ENCODE results near the gene CBX5.
A peak's percentile ranks its signal among the peaks of the same experiment; 100 is the strongest.

Gene CBX5

DNA sequence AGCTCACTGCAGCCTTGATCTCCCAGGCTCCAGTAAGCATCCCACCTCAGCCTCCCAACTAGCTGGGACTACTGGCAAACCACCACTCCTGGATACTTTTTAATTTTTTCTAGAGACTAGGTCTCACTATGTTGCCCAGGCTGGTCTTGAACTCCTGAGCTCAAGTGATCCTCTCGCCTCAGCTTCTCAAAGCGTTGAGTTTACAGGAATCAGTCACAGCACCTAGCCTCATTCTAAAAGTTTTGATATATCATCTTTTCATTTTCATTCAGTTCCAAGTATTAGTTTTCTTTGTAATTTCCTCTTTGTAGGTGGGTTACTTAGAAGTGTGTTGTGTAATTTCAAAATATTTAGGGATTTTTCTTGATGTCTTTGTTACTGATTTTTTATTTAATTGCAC is 9.6 kb downstream of the CBX5 start:
- Mint-ChIP-seq H3K27me3 (no peaks in the 10 kb centered on the region), H3K9me3 (no peaks in the 10 kb centered on the region), H3K27ac (peak overlapping the region; percentile 50 to 86), H3K36me3 (ENCODE audit: insufficient read depth) (no peaks in the 10 kb centered on the region), H3K4me3 (no peak overlapping the region), H3K4me1 (ENCODE audit: low read depth in 2 of 2) (peaks cover 4 to 6% of the 10 kb centered on the region in 2 donors)
- ATAC-seq (replicated peaks), result no peak
- DNase-seq, result no peak

- Mint-ChIP-seq H3K9me3 (no peaks in the 10 kb centered on the region), H3K4me1 (ENCODE audit: low read depth in 2 of 2) (peaks cover 0 to 7% of the 10 kb centered on the region in 2 donors), H3K36me3 (ENCODE audit: insufficient read depth) (no peaks in the 10 kb centered on the region), H3K4me3 (no peak overlapping the region), H3K27me3 (no peaks in the 10 kb centered on the region), H3K27ac (no peak overlapping the region)
- no peak for DNase-seq
- no peak for ATAC-seq (replicated peaks)
Observed at GRCh38 chr12:54266852-54267251, 13.1 kb downstream of the CBX5 start.

- DNase-seq, result no peak
- Mint-ChIP-seq H3K4me1 (ENCODE audit: low read depth in 2 of 2) (peaks cover 0 to 6% of the 10 kb centered on the region in 2 donors), H3K27me3 (no peaks in the 10 kb centered on the region), H3K9me3 (no peaks in the 10 kb centered on the region), H3K27ac (peak overlapping the region in 1 of 2 donors; percentile 63), H3K36me3 (ENCODE audit: insufficient read depth) (no peaks in the 10 kb centered on the region), H3K4me3 (no peak overlapping the region)
- ATAC-seq (replicated peaks), result no peak
Observed at GRCh38 chr12:54265364-54265812, 14.5 kb downstream of the CBX5 start.

- H3K4me1 Mint-ChIP-seq (ENCODE audit: low read depth in 2 of 2), result peaks cover 6 to 7% of the 10 kb centered on the region in 2 donors
- no peak overlapping the region for H3K27ac Mint-ChIP-seq
- ATAC-seq (replicated peaks) (no peak), DNase-seq (no peak)
- H3K27me3 Mint-ChIP-seq, result no peaks in the 10 kb centered on the region
- H3K4me3 Mint-ChIP-seq, result no peak overlapping the region
- no peaks in the 10 kb centered on the region for H3K9me3 Mint-ChIP-seq
- H3K36me3 Mint-ChIP-seq (ENCODE audit: insufficient read depth), result no peaks in the 10 kb centered on the region
Observed at GRCh38 chr12:54262403-54262925, 17.5 kb downstream of the CBX5 start.

DNA sequence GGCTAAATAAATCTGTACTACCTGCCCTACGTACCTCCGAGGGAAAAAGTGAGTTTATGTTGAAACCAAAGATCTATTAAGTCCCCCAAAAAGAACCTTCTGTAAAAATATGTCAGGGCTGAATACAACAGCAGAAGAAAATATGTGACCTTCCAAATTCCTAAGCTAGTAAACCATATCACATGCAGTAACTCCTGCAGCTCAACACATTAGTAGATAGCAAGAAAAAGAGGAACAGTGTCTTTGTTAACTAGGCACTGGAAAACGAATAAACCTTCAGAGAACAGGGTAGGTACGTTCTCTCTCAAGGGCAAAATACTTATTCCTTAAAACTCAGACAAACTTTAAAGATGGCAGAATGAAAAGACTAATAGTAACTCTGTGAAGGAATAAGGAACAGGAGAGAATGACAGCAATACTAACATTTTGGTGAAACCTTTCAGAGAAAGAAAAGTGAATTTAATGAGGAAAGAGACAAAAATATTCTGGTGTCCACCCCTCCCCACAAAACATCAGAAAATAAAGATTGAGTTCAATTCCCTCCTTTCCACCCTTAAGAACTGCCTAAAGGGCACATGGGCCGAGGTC is 18.0 kb downstream of the CBX5 start:
- Mint-ChIP-seq H3K4me3 (no peak overlapping the region), H3K27ac (no peak overlapping the region), H3K27me3 (no peaks in the 10 kb centered on the region), H3K4me1 (ENCODE audit: low read depth in 2 of 2) (peaks cover 6 to 7% of the 10 kb centered on the region in 2 donors), H3K36me3 (ENCODE audit: insufficient read depth) (no peaks in the 10 kb centered on the region), H3K9me3 (no peaks in the 10 kb centered on the region)
- DNase-seq (no peak), ATAC-seq (replicated peaks) (no peak)

DNA sequence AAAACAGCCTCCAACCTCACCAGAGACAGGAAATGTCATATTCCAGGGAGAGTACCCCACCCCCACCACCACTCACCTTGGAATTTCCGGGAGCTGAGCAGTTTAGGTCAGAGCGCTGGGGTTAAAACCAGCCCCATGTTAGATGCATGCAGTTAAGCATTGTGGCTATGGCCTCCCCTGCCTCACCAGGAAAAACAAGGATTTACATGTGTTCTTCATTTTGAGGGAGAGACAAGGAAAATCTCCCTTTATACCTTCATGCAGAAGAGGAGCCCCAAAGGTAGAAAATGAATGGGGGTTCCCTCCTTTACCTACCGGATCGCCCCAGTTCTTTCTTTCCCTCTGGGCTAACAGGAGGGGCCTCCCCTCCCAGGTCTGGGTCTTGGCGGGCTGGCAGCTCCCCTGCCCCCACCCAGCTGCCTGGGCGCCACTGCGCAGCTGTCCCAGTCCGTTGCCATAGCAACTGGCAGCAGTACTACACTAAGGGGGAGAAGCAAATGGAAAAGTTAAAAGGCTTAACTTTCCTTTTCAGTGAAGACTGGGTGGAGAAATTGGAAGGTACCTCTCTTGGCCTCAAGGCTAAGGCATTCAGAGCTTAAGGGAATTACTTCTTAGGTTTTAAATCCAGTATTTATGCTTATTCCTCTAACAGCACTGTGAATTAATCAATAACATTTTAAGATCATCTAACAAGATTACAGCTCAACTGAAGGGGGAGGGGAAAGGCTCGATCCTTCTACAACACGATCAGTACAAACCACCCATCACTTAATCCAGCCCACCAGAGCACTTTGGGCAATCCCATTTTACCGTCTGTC is 20.5 kb downstream of the CBX5 start:
- Mint-ChIP-seq H3K4me3 (no peak overlapping the region), H3K4me1 (ENCODE audit: low read depth in 2 of 2) (peaks cover 3 to 7% of the 10 kb centered on the region in 2 donors), H3K9me3 (no peaks in the 10 kb centered on the region), H3K27me3 (no peaks in the 10 kb centered on the region), H3K27ac (peak overlapping the region in 1 of 2 donors; percentile 69), H3K36me3 (ENCODE audit: insufficient read depth) (peaks cover 9% of the 10 kb centered on the region)
- ATAC-seq (replicated peaks) (peak; percentile 37), DNase-seq (peak in 1 of 3 experiments; percentile 0)

GRCh38 chr12:54258201-54258681 is 21.7 kb downstream of the CBX5 start:
- Mint-ChIP-seq H3K27ac (no peak overlapping the region), H3K4me3 (no peak overlapping the region), H3K27me3 (no peaks in the 10 kb centered on the region), H3K36me3 (ENCODE audit: insufficient read depth) (peaks cover 11% of the 10 kb centered on the region), H3K4me1 (ENCODE audit: low read depth in 2 of 2) (peaks cover 3 to 7% of the 10 kb centered on the region in 2 donors), H3K9me3 (no peaks in the 10 kb centered on the region)
- ATAC-seq (replicated peaks) (no peak), DNase-seq (no peak)

DNA sequence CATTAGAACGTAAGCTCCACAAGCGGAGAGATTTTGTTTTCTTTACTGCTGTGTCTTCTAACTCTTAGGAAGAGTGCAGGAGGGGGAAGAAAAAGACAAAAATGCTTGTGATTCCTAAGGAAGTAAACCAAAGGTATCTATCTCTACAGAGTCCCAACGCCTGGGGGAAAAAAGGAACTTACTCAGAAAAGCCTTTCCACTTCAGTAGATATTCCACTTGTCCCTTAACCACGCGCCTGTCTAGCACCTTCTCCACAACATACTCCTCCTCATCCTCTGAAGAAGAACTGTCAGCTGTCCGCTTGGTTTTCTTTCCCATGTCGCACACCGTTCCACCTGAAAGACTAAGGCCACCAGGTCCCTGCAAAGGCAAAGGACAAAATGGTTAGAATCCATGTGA is 22.6 kb downstream of the CBX5 start:
- Mint-ChIP-seq H3K4me1 (ENCODE audit: low read depth in 2 of 2) (peaks cover 3 to 7% of the 10 kb centered on the region in 2 donors), H3K36me3 (ENCODE audit: insufficient read depth) (peaks cover 19% of the 10 kb centered on the region), H3K9me3 (no peaks in the 10 kb centered on the region), H3K27ac (no peak overlapping the region), H3K27me3 (no peaks in the 10 kb centered on the region), H3K4me3 (no peak overlapping the region)
- DNase-seq, result no peak
- ATAC-seq (replicated peaks), result no peak

DNA sequence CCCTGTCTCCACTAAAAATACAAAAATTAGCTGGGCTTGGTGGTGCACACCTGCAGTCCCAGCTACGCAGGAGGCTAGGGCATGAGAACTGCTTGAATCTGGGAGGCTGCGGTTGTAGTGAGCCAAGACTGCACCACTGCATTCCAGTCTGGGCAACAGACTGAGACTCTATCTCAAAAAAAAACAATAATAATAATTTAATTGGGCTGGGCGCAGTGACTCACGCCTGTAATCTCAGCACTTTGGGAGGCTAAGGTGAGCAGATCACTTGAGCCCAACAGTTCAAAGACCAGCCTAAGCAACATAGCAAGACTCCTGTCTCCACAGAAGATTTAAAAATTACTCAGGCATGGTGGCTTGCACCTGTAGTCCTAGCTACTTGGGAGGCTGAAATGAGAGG is 26.7 kb downstream of the CBX5 start:
- peaks cover 1 to 9% of the 10 kb centered on the region in 2 donors for H3K4me1 Mint-ChIP-seq (ENCODE audit: low read depth in 2 of 2)
- H3K36me3 Mint-ChIP-seq (ENCODE audit: insufficient read depth), result peaks cover 45% of the 10 kb centered on the region

DNA sequence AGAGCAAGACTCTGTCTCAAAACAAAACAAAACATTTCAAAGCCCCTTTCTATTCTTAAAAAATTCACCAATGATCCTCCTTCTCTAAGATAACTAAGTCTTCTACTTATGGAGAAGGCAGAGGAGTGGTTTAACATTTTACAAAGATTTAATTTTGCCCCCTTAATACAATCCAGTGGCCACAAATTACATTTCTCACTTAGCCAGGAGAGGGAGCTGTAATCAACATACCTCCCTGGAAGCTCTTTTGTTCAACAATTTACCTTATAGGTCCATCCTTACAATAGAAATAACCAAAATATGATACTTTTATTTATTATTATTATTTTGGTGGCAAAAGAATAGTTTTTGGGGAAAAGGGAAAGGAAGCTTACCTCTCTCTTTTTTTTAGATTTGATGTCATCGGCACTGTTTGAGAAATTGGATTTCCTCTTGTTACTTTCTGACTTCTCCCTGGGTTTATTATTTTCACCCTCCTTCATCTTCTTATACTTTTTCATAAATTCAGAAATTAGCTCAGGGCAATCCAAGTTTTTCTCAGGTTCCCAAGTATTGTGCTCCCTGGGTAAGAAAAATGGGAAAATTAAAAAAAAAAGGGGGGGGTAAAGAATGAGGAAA is 28.1 kb downstream of the CBX5 start:
- Mint-ChIP-seq H3K27ac (no peak overlapping the region), H3K4me1 (ENCODE audit: low read depth in 2 of 2) (peaks cover 1 to 3% of the 10 kb centered on the region in 2 donors), H3K4me3 (no peak overlapping the region), H3K36me3 (ENCODE audit: insufficient read depth) (peaks cover 52% of the 10 kb centered on the region), H3K9me3 (no peaks in the 10 kb centered on the region), H3K27me3 (no peaks in the 10 kb centered on the region)
- DNase-seq (peak; percentile 8 to 25 (median 21)), ATAC-seq (replicated peaks) (peak; percentile 58)

More for the DNA sequence above, 26.7 kb downstream of the CBX5 start:
- H3K9me3 Mint-ChIP-seq, result no peaks in the 10 kb centered on the region
- H3K27ac Mint-ChIP-seq, result no peak overlapping the region
- no peaks in the 10 kb centered on the region for H3K27me3 Mint-ChIP-seq
- H3K4me3 Mint-ChIP-seq, result no peak overlapping the region
- ATAC-seq (replicated peaks) (no peak), DNase-seq (no peak)

DNA sequence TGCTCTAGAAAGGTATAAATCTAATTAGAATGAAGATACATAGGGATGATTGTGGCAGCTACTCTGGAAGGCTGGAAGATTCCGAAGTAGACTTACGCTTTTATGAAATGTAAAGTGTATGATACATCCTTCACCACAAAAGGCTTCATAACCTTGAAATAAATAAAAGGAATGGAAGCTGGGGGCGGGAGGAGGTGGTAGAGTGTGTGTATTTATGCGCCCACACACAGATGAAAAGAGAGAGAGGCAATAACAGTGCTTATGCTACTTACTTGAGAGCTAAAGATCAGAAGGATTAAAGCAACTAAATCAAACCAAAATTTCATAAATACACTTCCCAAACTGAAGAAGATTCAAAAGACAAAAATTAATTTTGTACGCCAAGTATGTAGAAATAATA is 30.4 kb downstream of the CBX5 start:
- no peak for DNase-seq
- Mint-ChIP-seq H3K27me3 (no peaks in the 10 kb centered on the region), H3K27ac (no peak overlapping the region), H3K36me3 (ENCODE audit: insufficient read depth) (peaks cover 61% of the 10 kb centered on the region), H3K9me3 (no peaks in the 10 kb centered on the region), H3K4me3 (no peak overlapping the region), H3K4me1 (ENCODE audit: low read depth in 2 of 2) (peaks cover 0 to 3% of the 10 kb centered on the region in 2 donors)
- ATAC-seq (replicated peaks), result no peak

GRCh38 chr12:54246011-54246641 is 33.8 kb downstream of the CBX5 start:
- H3K4me1 Mint-ChIP-seq (ENCODE audit: low read depth in 2 of 2), result no peaks in the 10 kb centered on the region
- no peak for DNase-seq
- peaks cover 54% of the 10 kb centered on the region for H3K36me3 Mint-ChIP-seq (ENCODE audit: insufficient read depth)
- no peak overlapping the region for H3K4me3 Mint-ChIP-seq
- no peaks in the 10 kb centered on the region for H3K9me3 Mint-ChIP-seq
- H3K27me3 Mint-ChIP-seq, result no peaks in the 10 kb centered on the region
- H3K27ac Mint-ChIP-seq, result no peak overlapping the region
- ATAC-seq (replicated peaks), result no peak

DNA sequence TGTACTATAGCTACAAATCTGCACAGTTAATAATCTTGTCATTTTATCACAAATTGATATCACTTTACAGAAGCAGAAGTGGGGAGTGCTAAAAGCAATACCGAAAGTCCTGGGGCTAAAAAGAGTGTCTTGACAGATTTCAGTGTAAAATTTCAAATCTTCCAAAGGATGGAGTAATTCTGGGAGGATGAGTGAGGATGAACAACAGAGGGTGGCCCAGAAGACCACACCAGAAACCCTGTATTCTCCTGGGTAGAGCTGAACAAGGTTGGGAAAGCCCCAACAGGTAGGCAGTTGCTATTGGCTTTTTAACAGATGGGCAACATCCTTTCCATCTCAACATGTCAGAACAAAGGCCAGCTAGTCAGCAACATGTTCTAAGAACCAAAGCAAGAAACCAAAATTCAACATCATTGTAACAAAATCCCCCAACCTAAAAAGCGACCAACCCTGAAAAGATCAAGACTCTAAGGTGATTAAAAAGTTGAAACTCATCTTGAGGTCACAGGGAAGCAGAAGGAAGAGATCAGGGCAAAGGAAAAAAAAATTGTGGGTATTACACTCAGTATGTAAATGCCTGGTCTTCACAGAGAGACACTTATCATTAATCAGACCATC is 38.8 kb downstream of the CBX5 start:
- H3K27me3 Mint-ChIP-seq, result no peaks in the 10 kb centered on the region
- no peak for DNase-seq
- H3K9me3 Mint-ChIP-seq, result no peaks in the 10 kb centered on the region
- H3K4me3 Mint-ChIP-seq, result no peak overlapping the region
- peak overlapping the region in 1 of 2 donors; percentile 0 for H3K27ac Mint-ChIP-seq
- no peak for ATAC-seq (replicated peaks)
- H3K36me3 Mint-ChIP-seq (ENCODE audit: insufficient read depth), result peaks cover 35% of the 10 kb centered on the region
- H3K4me1 Mint-ChIP-seq (ENCODE audit: low read depth in 2 of 2), result no peaks in the 10 kb centered on the region
